KOPT-K1 (cell line): Measurements from ENCODE around the gene ZFHX2.
"Not testable (repeated sequence)": the region's sequence is repeated elsewhere in the genome, so short reads cannot be mapped to it uniquely, and the experiment has no call there.

Experiments
- H3K27ac ChIP-seq: fragments of 200-600 bp; sonication (generic); 2 replicates; pipeline ENCODE4 v1.5.1; 2016; ENCODE audit warnings: antibody characterized with exemption, mild to moderate bottlenecking, low read depth, low read length; ENCODE audit not compliant: poor library complexity, severe bottlenecking
- H3K36me3 ChIP-seq: fragments of 200-600 bp; sonication (generic); 2 replicates; pipeline ENCODE4 v1.5.1; 2017; ENCODE audit warnings: antibody characterized with exemption, mild to moderate bottlenecking, low read length, moderate library complexity; ENCODE audit not compliant: insufficient read depth
- H3K9me3 ChIP-seq: fragments of 200-600 bp; sonication (generic); 2 replicates; pipeline ENCODE4 v1.5.1; 2017; ENCODE audit warnings: antibody characterized with exemption, low read length, mild to moderate bottlenecking; ENCODE audit not compliant: insufficient read depth, poor library complexity, severe bottlenecking

ZFHX2 gene

DNA sequence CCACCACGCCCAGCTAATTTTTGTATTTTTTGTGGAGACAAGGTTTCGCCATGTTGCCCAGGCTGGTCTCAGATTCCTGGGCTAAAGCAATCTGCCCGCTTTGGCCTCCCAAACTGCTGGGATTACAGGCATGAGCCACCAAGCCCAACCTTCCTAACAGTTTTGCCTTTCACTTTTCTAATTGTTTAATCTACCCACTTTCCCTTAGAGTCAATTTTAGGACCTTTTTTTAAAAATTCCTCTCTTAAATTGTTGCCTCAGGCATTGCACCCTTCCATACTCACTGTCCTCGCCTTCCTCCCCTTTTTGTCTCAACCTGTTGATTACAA, 11.5 kb downstream of the ZFHX2 start:
- Histone ChIP-seq H3K36me3 (no peaks in the 10 kb centered on the region), H3K27ac (no peak overlapping the region), H3K9me3 (no peaks in the 10 kb centered on the region)

DNA sequence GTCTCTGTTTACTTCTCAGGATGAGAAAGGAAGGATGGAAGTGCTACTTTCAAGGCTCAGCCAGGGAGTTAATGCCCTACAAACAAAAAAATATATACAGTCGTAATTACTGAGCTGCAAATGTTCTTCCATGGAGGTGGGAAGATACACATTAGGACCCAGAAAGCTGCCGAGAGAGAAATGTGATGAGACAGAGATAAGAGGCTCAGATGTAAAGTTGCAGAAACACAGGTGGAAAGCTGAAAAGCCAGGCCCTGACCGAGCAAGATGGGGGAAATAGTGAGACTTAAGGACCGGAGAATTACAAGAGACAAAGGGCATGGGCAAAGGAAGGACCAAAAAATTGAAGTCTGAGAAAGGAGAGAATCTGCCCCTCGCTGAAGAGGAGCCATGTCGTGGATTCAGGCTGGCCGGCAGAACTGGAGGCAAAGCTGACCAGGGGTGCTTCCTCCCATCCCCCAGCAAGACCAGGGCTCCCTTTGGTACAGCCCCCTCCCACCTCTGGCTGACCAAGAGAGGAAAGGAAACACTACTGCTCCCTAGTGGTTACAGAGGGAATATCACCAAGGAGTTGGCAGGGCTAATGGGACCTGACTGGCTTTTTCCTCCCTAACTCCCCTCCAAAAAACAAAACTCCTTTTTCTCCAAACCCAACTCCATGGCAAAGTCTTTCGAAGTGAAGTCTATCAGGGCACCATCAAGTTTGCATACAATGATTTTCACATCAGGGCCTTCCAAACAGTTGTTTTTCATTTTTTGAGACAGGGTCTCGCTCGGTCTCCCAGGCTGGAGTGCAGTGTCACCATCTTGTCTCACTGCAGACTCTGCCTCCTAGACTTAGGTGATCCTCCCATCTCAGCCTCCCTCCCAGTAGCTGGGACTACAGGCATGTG, 12.1 kb downstream of the ZFHX2 start:
- H3K27ac ChIP-seq, result no peak overlapping the region

DNA sequence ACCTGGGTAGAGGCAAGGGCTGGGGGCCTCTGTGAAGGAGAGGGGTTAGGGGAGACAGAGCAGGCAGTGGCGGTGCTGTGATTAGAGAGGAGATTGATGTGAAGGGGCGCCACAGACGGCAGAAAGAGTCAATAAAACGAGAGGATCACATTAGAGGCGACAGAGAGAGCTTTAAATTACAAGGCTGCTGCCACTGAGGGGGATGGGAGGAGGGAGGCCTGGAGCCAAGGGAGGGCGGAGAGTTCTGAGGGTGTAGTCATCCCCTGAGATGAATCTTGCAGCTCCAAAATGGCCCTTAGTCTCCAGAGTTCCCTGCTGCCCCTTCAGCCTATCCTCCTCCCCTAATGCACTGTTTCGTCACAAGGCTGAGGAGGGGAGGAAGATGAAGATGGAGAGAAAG, 12.8 kb downstream of the ZFHX2 start:
- H3K27ac ChIP-seq, result no peak overlapping the region
- no peaks in the 10 kb centered on the region for H3K36me3 ChIP-seq
- H3K9me3 ChIP-seq, result no peaks in the 10 kb centered on the region

More for the DNA sequence above, 12.1 kb downstream of the ZFHX2 start:
- Histone ChIP-seq H3K9me3 (no peaks in the 10 kb centered on the region), H3K36me3 (no peaks in the 10 kb centered on the region)

DNA sequence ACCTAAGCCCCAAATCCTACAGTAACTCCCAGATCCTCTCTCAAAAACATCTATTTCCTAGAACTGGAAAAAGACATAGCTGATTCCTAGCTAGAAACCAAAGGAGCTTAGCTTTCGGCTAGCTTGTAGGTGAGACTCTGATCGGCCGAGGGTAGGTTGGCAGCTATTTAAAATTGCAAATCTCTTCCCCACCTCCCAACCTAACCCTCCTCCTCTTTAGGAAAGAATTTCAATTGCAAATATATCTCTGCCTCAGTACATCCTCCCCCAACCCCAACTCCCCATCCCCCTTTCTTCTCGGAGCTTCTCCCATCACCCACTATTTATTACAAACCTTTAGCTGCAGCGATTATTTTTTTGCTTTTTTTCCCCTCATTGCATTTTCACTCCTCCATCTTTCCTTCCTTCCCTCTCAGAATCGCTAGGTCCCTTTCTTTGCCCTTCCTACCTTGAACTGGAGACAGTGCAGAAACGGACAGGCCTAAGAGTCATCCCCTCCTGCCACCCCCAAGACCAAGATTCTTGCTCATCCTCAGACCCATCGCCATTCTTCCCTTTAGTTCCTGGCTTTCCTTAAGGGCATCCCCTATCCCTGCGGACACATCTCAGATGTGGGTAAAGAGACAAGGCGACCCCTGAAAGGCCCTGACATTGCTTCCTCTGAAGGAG, 13.4 kb downstream of the ZFHX2 start:
- Histone ChIP-seq H3K27ac (no peak overlapping the region), H3K9me3 (no peaks in the 10 kb centered on the region), H3K36me3 (no peaks in the 10 kb centered on the region)

DNA sequence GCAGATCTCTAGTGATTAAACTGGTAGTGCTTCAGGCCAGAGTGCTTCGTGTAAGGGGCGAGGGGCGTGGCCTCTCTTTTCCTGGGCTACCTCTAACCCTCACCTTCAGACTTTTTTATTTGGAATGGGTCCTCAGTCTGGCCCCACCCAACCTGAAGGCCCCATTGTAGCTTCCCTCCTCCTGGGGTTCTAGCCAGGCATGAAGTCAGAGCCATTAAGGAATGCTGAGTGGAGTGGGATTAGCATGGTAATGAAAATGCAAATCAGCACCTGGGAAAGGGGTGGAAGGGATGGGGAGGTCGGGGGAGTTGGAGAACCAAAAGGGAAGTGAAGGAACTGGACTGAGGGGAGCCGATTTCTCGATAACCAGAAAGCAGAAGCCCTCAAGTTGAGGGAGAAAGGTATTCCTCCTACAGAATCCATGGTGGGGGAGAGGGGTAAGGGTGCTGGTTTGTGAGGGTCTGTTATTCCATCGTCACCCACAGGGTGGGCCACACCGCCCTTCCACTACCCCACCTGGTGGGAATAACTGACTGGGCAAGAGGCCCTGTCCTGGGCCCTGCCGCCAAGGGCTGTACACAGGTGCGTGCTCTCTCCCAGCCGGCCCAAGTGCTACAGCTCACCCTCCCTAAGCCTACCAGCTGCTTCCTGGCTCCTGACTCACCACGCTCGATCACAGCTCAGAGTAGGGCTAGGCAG, 14.1 kb downstream of the ZFHX2 start:
- Histone ChIP-seq H3K9me3 (no peaks in the 10 kb centered on the region), H3K36me3 (no peaks in the 10 kb centered on the region), H3K27ac (no peak overlapping the region)

DNA sequence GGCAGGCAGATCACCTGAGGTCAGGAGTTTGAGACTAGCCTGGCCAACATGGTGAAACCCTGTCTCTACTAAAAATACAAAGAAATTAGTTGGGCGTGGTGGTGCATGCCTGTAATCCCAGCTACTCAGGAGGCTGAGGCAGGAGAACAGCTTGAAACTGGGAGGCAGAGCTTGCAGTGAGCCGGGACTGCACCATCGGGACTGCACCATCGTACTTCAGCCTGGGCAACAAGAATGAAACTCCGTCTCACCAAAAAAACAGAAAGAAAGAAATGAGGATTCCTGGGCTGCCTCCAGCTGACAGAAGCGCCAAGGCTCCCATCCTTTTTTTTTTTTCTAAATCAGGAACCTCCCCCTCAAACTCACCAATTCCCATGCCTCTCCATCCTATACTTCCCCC, 14.7 kb downstream of the ZFHX2 start:
- not testable (repeated sequence) for H3K36me3 ChIP-seq, H3K9me3 ChIP-seq, H3K27ac ChIP-seq

DNA sequence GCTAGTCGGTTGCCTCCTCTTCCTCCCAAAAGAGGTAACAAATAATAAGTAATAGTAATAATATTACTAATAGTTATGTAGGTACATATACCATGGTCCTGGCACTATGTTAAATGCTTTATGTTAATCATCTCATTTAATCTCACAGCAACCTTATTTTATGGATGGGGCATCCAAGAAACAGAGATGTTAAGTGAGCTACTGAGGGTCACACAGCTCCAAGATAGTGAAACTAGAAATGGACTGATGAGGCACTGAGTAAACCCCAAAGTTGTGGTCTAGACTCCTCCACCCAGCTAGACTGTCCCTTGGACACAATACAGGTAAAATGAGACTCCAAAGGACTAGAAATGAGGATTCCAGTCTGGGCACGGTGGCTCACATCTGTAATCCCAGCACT, 15.1 kb downstream of the ZFHX2 start:
- Histone ChIP-seq H3K9me3 (no peaks in the 10 kb centered on the region), H3K36me3 (no peaks in the 10 kb centered on the region), H3K27ac (no peak overlapping the region)

DNA sequence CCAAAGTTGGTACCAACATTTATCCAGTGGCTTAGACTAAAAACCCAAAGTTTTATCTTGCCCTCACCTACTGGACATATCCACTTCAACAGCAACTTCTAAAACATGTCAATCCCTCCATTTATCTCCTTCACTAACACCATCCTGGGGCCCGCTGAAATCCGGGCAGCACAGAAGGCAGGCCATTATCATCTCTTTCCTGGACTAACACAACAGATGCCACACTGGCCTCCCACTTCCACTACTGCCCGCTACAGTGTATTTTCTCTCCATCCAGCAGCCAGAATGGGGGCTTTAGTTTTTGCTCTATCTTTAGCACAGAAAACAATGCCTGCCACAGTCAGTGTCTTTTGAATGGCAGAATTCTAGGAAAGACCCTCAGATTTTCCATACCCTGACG, 15.6 kb downstream of the ZFHX2 start:
- Histone ChIP-seq H3K36me3 (no peaks in the 10 kb centered on the region), H3K9me3 (no peaks in the 10 kb centered on the region), H3K27ac (no peak overlapping the region)

DNA sequence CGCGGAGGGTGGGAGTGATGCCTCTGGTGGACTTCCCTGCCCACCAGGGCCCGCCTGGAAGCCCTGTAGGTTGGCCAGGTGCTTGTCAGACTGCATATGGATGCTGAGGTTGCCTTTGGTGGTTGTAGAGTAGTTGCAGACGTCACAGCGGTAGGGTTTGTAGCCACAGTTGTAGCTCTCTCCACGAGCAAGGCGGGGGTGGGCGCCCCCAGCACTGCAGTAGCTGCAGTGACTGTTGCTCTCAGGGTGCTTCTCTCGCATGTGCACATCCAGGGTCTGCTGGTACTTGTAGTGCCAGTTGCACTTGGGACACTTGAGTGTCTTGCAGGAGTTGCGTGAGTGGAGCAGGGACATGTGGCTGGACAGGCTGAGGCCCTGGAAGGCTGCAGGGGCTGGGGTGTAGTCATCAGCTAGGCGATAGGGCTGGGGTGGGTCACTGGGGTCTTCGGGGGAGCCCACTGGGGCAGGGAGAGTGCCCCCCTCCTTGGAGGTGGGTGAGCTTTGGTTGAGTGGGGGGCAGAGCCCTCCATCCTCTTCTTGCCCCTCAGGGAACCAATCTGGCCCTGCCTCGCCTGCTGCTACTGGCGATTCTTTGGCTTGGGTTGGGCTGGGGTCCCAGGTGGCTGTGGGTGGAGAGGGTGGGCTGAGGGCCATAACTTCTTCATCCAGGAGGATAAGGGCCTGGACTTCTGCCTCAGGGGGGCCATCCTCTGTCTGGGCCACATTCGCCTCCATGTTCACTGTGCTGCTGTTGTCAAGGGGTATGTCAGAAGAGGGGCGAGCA, 17.7 kb downstream of the ZFHX2 start:
- no peaks in the 10 kb centered on the region for H3K9me3 ChIP-seq
- H3K27ac ChIP-seq, result no peak overlapping the region
- no peaks in the 10 kb centered on the region for H3K36me3 ChIP-seq

DNA sequence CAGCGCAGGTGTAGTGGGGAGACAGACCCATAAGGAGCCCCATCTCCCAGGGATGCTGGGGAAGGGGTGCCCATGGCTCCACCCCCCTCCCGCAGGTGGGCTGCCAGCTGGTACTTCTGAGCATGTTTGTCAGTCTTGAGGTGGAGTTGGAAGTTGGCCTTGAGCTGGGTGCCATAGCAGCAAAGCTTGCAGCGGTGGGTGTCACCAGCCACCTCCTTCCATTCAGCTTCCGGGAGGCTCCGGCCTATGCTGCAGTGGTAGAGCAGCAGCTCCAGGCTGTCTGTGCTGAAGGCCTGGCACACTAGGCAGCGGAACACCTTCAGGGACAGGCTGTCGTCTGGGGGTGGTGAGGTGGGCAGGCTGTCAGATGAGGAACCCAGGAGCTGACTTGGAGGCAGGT, 18.9 kb downstream of the ZFHX2 start:
- Histone ChIP-seq H3K36me3 (no peaks in the 10 kb centered on the region), H3K9me3 (no peaks in the 10 kb centered on the region), H3K27ac (no peak overlapping the region)

DNA sequence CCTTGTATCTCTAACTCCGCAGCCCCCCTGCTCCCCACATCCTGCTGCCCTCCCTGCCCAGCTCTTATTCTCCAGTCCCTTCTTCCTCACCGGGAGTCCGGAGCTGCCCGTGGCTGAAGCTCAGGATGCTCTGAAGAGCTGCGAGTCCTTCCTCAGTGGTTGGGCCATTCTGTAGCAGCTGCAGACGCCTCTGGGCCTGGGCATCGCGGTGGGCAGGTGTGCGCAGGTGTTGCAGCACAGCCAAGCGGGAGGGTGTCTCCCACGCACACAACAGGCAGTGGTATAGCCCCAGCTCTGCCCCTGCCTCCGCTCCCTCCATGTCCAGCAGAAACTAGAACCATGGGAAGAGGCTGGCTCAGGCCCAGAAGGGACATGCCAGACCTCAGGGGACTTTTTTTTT, 20.2 kb downstream of the ZFHX2 start:
- Histone ChIP-seq H3K27ac (no peak overlapping the region), H3K36me3 (no peaks in the 10 kb centered on the region)

DNA sequence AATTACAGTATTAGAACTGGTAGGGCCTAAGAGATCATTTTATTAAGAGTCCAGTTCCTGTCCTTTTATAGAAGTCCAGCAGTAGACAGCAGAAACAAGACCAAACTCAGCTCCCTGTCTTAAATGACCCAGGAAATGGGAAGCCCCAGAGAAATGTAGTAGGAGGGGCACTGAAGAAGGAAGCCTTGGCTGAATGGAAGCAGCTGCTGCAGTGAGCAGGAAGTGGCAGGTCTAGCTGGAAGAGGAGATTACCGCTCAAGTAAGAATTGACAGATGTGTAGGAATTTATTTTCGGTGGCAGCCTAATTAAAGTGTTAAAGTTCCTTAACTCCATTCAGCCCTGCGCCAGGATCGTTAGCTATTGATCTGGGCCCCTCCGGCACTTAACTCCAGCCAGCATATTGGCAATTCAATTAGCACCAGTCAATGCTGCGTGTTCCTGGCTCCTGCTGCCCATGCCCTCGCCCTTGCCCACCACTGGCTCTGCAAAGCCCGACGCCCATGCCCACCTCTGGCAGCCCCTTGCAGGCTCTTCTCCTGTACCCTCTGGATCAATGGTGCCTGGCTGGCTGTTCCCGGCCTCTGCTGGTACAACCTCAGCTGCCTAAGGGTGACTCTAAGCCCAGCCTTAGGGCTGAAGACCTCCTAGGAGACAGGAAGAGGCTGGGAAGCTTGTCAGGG, 21.1 kb downstream of the ZFHX2 start:
- H3K27ac ChIP-seq, result no peak overlapping the region
- H3K9me3 ChIP-seq, result no peaks in the 10 kb centered on the region
- H3K36me3 ChIP-seq, result no peaks in the 10 kb centered on the region

More for the DNA sequence above, 20.2 kb downstream of the ZFHX2 start:
- no peaks in the 10 kb centered on the region for H3K9me3 ChIP-seq

DNA sequence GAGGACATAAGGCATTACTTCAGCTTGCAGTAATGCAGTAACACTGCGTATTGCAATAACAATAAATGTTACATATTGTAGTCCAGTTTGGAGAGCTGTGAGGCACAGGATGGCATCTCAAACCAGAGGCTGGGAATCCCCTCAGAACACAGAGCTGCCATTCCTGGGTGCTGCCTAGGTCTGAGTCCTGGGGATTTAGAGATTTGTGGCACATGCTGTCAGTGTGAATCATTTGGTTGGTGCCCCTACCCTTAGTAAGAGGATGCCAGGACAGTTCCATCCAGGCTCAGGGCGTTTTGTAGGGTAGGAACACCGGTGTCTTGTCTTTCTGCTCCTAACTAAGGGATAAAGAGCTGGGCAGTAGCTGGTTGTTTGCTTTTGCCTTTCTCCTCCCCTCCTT, 22.5 kb downstream of the ZFHX2 start:
- Histone ChIP-seq H3K27ac (no peak overlapping the region), H3K36me3 (no peaks in the 10 kb centered on the region), H3K9me3 (no peaks in the 10 kb centered on the region)

DNA sequence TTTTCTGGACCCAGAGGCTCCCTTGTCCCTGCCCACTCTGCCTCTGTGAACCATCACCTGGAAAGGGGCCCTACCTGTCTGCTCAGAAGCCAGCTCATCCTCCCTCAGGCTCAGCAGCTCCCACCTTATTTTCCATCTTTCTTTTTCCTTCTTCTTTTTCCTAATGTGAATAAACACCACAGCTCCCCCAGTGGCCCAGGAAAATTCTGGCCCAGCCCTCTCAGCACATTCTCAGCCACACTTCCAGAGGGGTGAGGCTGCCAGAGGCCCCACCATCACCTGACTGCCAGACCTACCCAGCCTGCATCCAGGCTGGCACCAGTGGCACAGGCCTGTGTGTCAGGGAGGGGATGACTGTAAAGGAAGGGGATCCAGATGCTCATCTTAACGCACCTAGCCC, 23.0 kb downstream of the ZFHX2 start:
- Histone ChIP-seq H3K27ac (no peak overlapping the region), H3K36me3 (no peaks in the 10 kb centered on the region), H3K9me3 (no peaks in the 10 kb centered on the region)
